Measurements from ENCODE around the gene KRT20. TPM values are rescaled to one million over a fixed set of nuclear protein-coding genes. Genes with fewer than 3 reads are reported as not detected.
"Not testable (repeated sequence)": the region's sequence is repeated elsewhere in the genome, so short reads cannot be mapped to it uniquely, and the experiment has no call there.

KRT20 gene
- total and polyA plus RNA-seq, 7 experiments from 2014 or later = not detected

DNA sequence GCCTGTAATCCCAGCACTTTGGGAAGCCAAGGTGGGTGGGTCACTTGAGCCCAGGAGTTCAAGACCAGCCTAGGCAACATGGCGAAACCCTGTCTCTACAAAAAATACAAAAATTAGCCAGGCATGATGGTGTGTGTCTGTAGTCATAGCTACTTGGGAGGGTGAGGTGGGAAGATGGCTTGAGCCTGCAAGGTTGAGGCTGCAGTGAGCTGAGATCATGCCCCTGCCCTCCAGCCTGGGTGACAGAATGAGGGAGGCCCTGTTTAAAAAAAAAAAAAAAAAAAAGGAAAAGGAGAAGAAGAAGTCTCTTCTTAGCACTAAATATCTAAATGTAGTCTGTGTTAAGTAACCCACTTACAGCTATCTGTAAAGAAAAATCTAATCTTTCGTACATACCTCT, 32.1 kb upstream of the KRT20 start:
- H3K27ac ChIP-seq (ENCODE audit: low read depth, low read length); H3K4me3 ChIP-seq (ENCODE audit: low read length); H3K9me3 Mint-ChIP-seq; intact Hi-C loops (cut with micrococcal nuclease); ATAC-seq; H3K36me3 Mint-ChIP-seq; H3K27ac Mint-ChIP-seq; H3K4me1 ChIP-seq (ENCODE audit: control insufficient read depth in 2 of 2, insufficient read depth in 2 of 2, low read length in 2 of 2); H3K4me3 Mint-ChIP-seq; H3K9me3 ChIP-seq (ENCODE audit: control insufficient read depth in 2 of 3, low read length in 3 of 3); H3K36me3 ChIP-seq (ENCODE audit: control insufficient read depth in 2 of 3, insufficient read depth in 3 of 3, low read length in 3 of 3); H3K27me3 ChIP-seq (ENCODE audit: control insufficient read depth in 2 of 2, insufficient read depth in 2 of 2, low read length in 2 of 2); DNase-seq: not testable (repeated sequence)
- ChIA-PET POLR2A (interaction anchor here (0.9 kb wide), 1 partner anchor 483 kb away, joined by 3 read pairs; no protein-coding TSS in a partner anchor), CTCF (interaction anchor here (0.7 kb wide), 1 partner anchor 88 kb away, joined by 6 read pairs; no protein-coding TSS in a partner anchor)
- H3K4me1 Mint-ChIP-seq = peaks cover 0 to 10% (median 6%) of the 10 kb centered on the region in 7 donors
- H3K27me3 Mint-ChIP-seq = peaks cover 4 to 10% (median 8%) of the 10 kb centered on the region in 5 donors

DNA sequence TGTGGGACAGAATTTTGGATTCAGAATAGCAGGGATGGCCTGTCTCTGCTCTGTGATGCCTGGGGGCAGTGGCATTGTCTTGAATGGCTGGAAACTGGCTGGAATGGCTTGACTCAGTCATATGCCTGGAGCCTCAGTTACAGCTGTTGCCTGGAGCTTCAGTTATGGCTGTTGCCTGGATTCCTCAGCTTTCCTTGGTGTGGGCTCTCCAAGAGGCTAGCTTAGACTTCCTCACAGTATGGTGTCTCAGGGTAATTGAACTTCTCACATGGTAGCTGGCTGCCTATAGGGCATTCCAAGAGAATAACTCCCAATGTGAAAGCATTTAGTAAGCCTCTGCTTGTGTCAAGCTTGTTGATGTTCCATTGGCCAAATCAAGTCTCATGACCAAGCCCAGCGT, 31.3 kb upstream of the KRT20 start:
- peaks cover 3 to 5% of the 10 kb centered on the region in 2 donors for H3K4me1 ChIP-seq (ENCODE audit: control insufficient read depth in 2 of 2, insufficient read depth in 2 of 2, low read length in 2 of 2)
- no peaks in the 10 kb centered on the region for H3K36me3 Mint-ChIP-seq
- no peaks in the 10 kb centered on the region for H3K9me3 ChIP-seq (ENCODE audit: control insufficient read depth in 2 of 3, low read length in 3 of 3)
- ATAC-seq (no peak), DNase-seq (no peak)
- H3K27me3 Mint-ChIP-seq = peaks cover 4 to 12% (median 8%) of the 10 kb centered on the region in 5 donors
- no peaks in the 10 kb centered on the region for H3K27me3 ChIP-seq (ENCODE audit: control insufficient read depth in 2 of 2, insufficient read depth in 2 of 2, low read length in 2 of 2)
- ChIA-PET POLR2A (no interaction called here), CTCF (interaction anchor here (1.3 to 2.5 kb wide), 2 partner anchors 406 to 732 kb away, joined by 8 read pairs; no protein-coding TSS in a partner anchor)
- intact Hi-C loops (cut with micrococcal nuclease) = no loop called here
- H3K27ac ChIP-seq (ENCODE audit: low read depth, low read length) = no peak overlapping the region
- no peak overlapping the region for H3K4me3 Mint-ChIP-seq
- H3K4me3 ChIP-seq (ENCODE audit: low read length) = no peak overlapping the region
- no peaks in the 10 kb centered on the region for H3K36me3 ChIP-seq (ENCODE audit: control insufficient read depth in 2 of 3, insufficient read depth in 3 of 3, low read length in 3 of 3)
- no peaks in the 10 kb centered on the region for H3K9me3 Mint-ChIP-seq
- peaks cover 0 to 6% (median 5%) of the 10 kb centered on the region in 7 donors for H3K4me1 Mint-ChIP-seq
- H3K27ac Mint-ChIP-seq = no peak overlapping the region

DNA sequence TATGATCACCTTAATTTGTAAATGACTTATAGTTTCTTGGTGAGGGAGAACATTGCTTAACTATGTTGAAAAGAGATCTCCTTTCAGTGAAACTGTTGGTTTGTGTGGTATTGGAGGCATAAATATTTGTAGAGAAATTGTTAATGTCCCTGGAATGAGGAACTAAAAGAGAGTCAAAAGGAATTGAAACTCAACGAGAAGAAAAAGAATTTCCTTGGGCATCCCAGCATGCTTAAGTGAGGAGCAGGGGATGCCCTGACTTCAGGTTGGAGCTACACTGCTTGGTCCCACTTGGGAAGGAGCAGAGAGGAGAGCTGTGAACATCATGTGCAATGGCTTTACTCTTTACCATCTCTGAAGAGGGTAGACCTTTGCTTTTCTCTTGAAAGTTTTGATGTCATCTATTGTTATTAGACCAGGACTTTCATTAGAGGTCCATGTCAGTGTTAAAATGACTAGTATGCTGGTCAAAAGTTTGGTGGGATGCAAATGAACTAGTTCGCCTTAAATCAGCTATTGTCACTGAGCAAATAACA, 30.7 kb upstream of the KRT20 start:
- Histone ChIP-seq H3K4me1 (ENCODE audit: control insufficient read depth in 2 of 2, insufficient read depth in 2 of 2, low read length in 2 of 2) (peaks cover 0 to 3% of the 10 kb centered on the region in 2 donors), H3K36me3 (ENCODE audit: control insufficient read depth in 2 of 3, insufficient read depth in 3 of 3, low read length in 3 of 3) (no peaks in the 10 kb centered on the region), H3K27ac (ENCODE audit: low read depth, low read length) (no peak overlapping the region), H3K27me3 (ENCODE audit: control insufficient read depth in 2 of 2, insufficient read depth in 2 of 2, low read length in 2 of 2) (no peaks in the 10 kb centered on the region), H3K9me3 (ENCODE audit: control insufficient read depth in 2 of 3, low read length in 3 of 3) (no peaks in the 10 kb centered on the region), H3K4me3 (ENCODE audit: low read length) (no peak overlapping the region)
- Mint-ChIP-seq H3K27me3 (peaks cover 4 to 12% (median 8%) of the 10 kb centered on the region in 5 donors), H3K36me3 (no peaks in the 10 kb centered on the region), H3K4me1 (peaks cover 0 to under 1% (median 0%) of the 10 kb centered on the region in 7 donors), H3K4me3 (no peak overlapping the region), H3K27ac (no peak overlapping the region), H3K9me3 (no peaks in the 10 kb centered on the region)
- ATAC-seq = peak; percentile 22
- intact Hi-C loops (cut with micrococcal nuclease) = no loop called here
- CTCF ChIA-PET = interaction anchor here (1.3 to 2.5 kb wide), 2 partner anchors 407 to 733 kb away, joined by 8 read pairs; no protein-coding TSS in a partner anchor
- POLR2A ChIA-PET = no interaction called here
- no peak for DNase-seq

DNA sequence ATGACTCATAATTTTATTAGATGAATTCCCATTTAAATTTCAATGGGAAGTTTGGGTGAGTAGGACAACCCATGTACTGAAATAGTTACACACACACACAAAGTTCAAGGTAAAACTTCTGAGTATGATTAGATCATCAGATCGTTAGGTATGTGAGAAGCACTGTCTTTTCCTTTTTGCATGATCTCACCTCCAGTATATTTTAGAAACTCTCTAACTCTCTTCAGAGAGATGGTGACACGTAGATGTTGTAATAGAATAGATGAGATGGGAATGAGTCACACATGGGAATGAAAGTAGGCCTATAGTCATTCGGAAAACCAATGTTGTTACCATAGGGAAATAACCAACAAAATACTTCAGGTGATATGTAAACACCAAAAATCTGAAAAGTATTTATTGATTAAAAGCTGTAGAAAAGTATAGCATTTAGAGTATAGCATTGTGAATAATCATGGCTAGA, 30.2 kb upstream of the KRT20 start:
- H3K36me3 Mint-ChIP-seq = no peaks in the 10 kb centered on the region
- peaks cover 4 to 12% (median 8%) of the 10 kb centered on the region in 5 donors for H3K27me3 Mint-ChIP-seq
- ChIA-PET CTCF (interaction anchor here (1.3 to 2.5 kb wide), 2 partner anchors 407 to 733 kb away, joined by 8 read pairs; no protein-coding TSS in a partner anchor), POLR2A (no interaction called here)
- ATAC-seq (peak; percentile 65), DNase-seq (no peak)
- H3K9me3 ChIP-seq (ENCODE audit: control insufficient read depth in 2 of 3, low read length in 3 of 3) = no peaks in the 10 kb centered on the region
- H3K4me1 ChIP-seq (ENCODE audit: control insufficient read depth in 2 of 2, insufficient read depth in 2 of 2, low read length in 2 of 2) = peaks cover 0 to 3% of the 10 kb centered on the region in 2 donors
- H3K27ac ChIP-seq (ENCODE audit: low read depth, low read length) = no peak overlapping the region
- no peak overlapping the region for H3K4me3 Mint-ChIP-seq
- H3K4me3 ChIP-seq (ENCODE audit: low read length) = no peak overlapping the region
- no peaks in the 10 kb centered on the region for H3K36me3 ChIP-seq (ENCODE audit: control insufficient read depth in 2 of 3, insufficient read depth in 3 of 3, low read length in 3 of 3)
- peaks cover 0 to 4% of the 10 kb centered on the region in 2 donors for H3K27me3 ChIP-seq (ENCODE audit: control insufficient read depth in 2 of 2, insufficient read depth in 2 of 2, low read length in 2 of 2)
- intact Hi-C loops (cut with micrococcal nuclease) = no loop called here
- H3K27ac Mint-ChIP-seq = no peak overlapping the region
- H3K4me1 Mint-ChIP-seq = no peaks in the 10 kb centered on the region
- H3K9me3 Mint-ChIP-seq = no peaks in the 10 kb centered on the region

DNA sequence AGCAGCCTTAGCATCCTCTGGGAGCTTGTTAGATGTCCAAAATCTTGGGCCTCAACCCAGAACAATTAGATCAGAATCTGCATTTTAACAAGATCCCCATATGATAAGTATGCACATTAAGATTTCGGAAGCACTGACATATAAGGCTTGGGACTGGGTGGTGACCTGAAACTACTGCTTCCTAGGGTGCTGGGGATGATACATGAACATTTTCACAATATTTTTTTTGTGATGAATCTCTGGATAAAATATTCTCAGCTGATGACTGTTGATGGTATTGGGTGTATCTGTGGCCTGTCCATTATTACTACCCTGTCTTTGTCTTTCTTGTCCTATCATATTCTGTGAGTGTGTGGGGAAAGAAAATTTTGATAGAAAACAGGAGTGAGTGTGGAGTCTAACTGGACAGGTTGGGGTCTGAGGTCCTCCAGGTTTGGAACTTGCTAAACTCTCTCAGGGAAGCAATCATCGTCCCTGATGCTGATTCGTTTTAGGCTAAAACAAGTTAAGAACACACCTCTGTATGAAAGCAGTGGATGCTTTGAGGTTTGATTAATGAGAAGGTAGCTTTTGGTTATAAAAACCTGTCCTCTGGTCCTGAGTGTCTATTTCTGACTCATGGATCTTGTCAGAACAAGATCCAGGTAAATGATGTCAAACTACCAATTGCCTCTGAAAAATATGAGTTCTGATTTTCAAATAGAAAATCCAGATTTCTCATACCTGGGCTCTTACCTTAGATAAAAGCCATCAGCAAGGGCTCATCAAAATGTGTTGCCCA, 29.2 kb upstream of the KRT20 start:
- Histone ChIP-seq H3K27ac (ENCODE audit: low read depth, low read length) (no peak overlapping the region), H3K27me3 (ENCODE audit: control insufficient read depth in 2 of 2, insufficient read depth in 2 of 2, low read length in 2 of 2) (peaks cover 0 to 7% of the 10 kb centered on the region in 2 donors), H3K4me3 (ENCODE audit: low read length) (no peak overlapping the region), H3K4me1 (ENCODE audit: control insufficient read depth in 2 of 2, insufficient read depth in 2 of 2, low read length in 2 of 2) (no peaks in the 10 kb centered on the region), H3K36me3 (ENCODE audit: control insufficient read depth in 2 of 3, insufficient read depth in 3 of 3, low read length in 3 of 3) (no peaks in the 10 kb centered on the region), H3K9me3 (ENCODE audit: control insufficient read depth in 2 of 3, low read length in 3 of 3) (no peaks in the 10 kb centered on the region)
- Mint-ChIP-seq H3K27me3 (peaks cover 4 to 17% (median 7%) of the 10 kb centered on the region in 5 donors), H3K9me3 (no peaks in the 10 kb centered on the region), H3K36me3 (no peaks in the 10 kb centered on the region), H3K27ac (no peak overlapping the region), H3K4me3 (no peak overlapping the region), H3K4me1 (no peaks in the 10 kb centered on the region)
- DNase-seq (no peak), ATAC-seq (no peak)
- ChIA-PET POLR2A (interaction anchor here (0.6 kb wide), 1 partner anchor 404 kb away, joined by 3 read pairs; no protein-coding TSS in a partner anchor), CTCF (interaction anchor here (0.6 to 2.9 kb wide), 7 partner anchors 9 to 749 kb away, joined by 3 to 10 read pairs (median 3); no protein-coding TSS in a partner anchor)
- intact Hi-C loops (cut with micrococcal nuclease) = no loop called here

DNA sequence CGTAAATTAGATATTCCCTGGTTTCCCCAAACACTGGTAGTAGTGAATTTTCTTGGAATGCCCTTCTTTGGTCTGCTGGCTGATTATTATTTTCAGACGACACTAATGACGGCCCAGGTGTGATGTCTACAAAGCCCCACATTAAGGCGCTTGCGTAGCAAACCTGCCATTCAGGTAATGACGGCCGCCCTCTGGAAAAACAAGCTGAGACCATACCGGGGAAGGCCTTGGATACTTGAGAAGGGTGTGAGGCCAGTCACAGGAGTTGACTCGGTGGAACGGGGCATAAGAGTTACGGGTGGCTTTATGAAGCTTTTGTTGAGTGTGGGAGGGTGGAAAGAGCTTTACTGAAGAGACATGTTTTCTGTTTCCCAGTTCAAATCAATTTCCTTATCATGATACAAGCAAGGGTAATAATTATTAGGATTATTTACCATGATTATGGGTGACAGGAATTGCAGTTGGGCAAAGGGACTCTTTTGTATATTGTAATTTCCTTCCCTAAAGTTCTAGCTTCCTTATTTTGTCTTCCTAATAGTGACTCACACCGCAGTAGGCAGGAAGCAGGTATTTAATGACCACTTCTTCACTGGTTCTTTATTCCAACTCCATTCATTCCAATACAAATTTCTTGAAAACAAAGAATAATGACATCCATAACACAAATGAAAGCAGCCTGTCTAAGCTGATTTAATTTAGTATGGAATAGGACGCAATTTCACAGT, 27.6 kb upstream of the KRT20 start:
- H3K27ac ChIP-seq (ENCODE audit: low read depth, low read length) = no peak overlapping the region
- Mint-ChIP-seq H3K36me3 (no peaks in the 10 kb centered on the region), H3K27ac (no peak overlapping the region), H3K4me3 (no peak overlapping the region), H3K27me3 (peaks cover 18 to 27% (median 21%) of the 10 kb centered on the region in 5 donors), H3K9me3 (no peaks in the 10 kb centered on the region), H3K4me1 (no peaks in the 10 kb centered on the region)
- POLR2A ChIA-PET = interaction anchor here (0.5 kb wide), 1 partner anchor 781 kb away, joined by 6 read pairs; no protein-coding TSS in a partner anchor
- no peaks in the 10 kb centered on the region for H3K4me1 ChIP-seq (ENCODE audit: control insufficient read depth in 2 of 2, insufficient read depth in 2 of 2, low read length in 2 of 2)
- ATAC-seq (peak; percentile 61), DNase-seq (no peak)
- H3K36me3 ChIP-seq (ENCODE audit: control insufficient read depth in 2 of 3, insufficient read depth in 3 of 3, low read length in 3 of 3) = no peaks in the 10 kb centered on the region
- H3K4me3 ChIP-seq (ENCODE audit: low read length) = no peak overlapping the region
- intact Hi-C loops (cut with micrococcal nuclease) = no loop called here
- H3K9me3 ChIP-seq (ENCODE audit: control insufficient read depth in 2 of 3, low read length in 3 of 3) = no peaks in the 10 kb centered on the region
- peaks cover 5 to 7% of the 10 kb centered on the region in 2 donors for H3K27me3 ChIP-seq (ENCODE audit: control insufficient read depth in 2 of 2, insufficient read depth in 2 of 2, low read length in 2 of 2)
- CTCF ChIA-PET = interaction anchor here (1.3 to 2.9 kb wide), 3 partner anchors 637 to 750 kb away, joined by 3 to 10 read pairs (median 4); no protein-coding TSS in a partner anchor

All from naive thymus-derived CD4-positive, alpha-beta T cell (primary cell).